Liver (tissue), 9 donors: ENCODE results near the gene TMEM45A. TPM values are rescaled to one million over a fixed set of nuclear protein-coding genes. Genes with fewer than 3 reads are reported as not detected.
"Not testable (repeated sequence)": the region's sequence is repeated elsewhere in the genome, so short reads cannot be mapped to it uniquely, and the experiment has no call there.

Source experiments
- DNase-seq: peaks from one replicate; pipeline ENCODE4 v3.0.0-alpha.2; 2017; ENCODE audit warnings: low spot score
- H3K27ac ChIP-seq, 2 donors: one replicate each; pipeline ENCODE4 v1.7.0; 2013; ENCODE audit warnings: inconsistent platforms in 2 of 2, low read length in 2 of 2, control low read depth in 1 of 2, low read depth in 1 of 2, mild to moderate bottlenecking in 1 of 2
- H3K27me3 ChIP-seq, 4 donors: one replicate each; pipeline versions ENCODE4 v1.6.1 to v1.7.0; 2013; ENCODE audit warnings: low read length in 3 of 4, inconsistent platforms in 1 of 4, mild to moderate bottlenecking in 1 of 4, moderate library complexity in 1 of 4; ENCODE audit not compliant: control insufficient read depth in 4 of 4, insufficient read depth in 4 of 4
- H3K36me3 ChIP-seq, 4 donors: one replicate each; pipeline versions ENCODE4 v1.6.1 to v1.7.0; 2013; ENCODE audit warnings: low read length in 3 of 4, mild to moderate bottlenecking in 3 of 4, low read depth in 1 of 4, moderate library complexity in 1 of 4; ENCODE audit not compliant: control insufficient read depth in 4 of 4, insufficient read depth in 3 of 4
- H3K4me1 ChIP-seq, 4 donors: one replicate each; pipeline versions ENCODE4 v1.6.1 to v1.7.0; 2013; ENCODE audit warnings: low read length in 3 of 4, mild to moderate bottlenecking in 3 of 4, moderate library complexity in 1 of 4; ENCODE audit not compliant: control insufficient read depth in 4 of 4, insufficient read depth in 4 of 4
- H3K4me3 ChIP-seq, 3 donors: one replicate each; pipeline versions ENCODE4 v1.6.1 to v1.7.0; 2013; ENCODE audit warnings: low read length in 3 of 3, control low read depth in 1 of 3, low read depth in 1 of 3, mild to moderate bottlenecking in 1 of 3
- H3K9ac ChIP-seq, 2 donors: one replicate each; pipeline ENCODE4 v1.7.0; 2013; ENCODE audit warnings: low read length in 2 of 2, mild to moderate bottlenecking in 2 of 2, moderate library complexity in 2 of 2, control low read depth in 1 of 2, low read depth in 1 of 2
- H3K9me3 ChIP-seq, 4 donors: one replicate each; pipeline versions ENCODE4 v1.6.1 to v1.7.0; 2013; ENCODE audit warnings: low read length in 3 of 4; ENCODE audit not compliant: control insufficient read depth in 4 of 4
- EGR1 ChIP-seq, 2 donors: IDR thresholded peaks; 2 replicates each; pipeline ENCODE4 v1.6.1; 2016 to 2018; ENCODE audit warnings: antibody characterized with exemption in 2 of 2, low read depth in 2 of 2
- FOXA1 ChIP-seq: IDR thresholded peaks from 2 replicates; pipeline ENCODE4 v1.6.1; 2016; ENCODE audit warnings: antibody characterized with exemption
- FOXA2 ChIP-seq: IDR thresholded peaks from 2 replicates; pipeline ENCODE4 v1.6.1; 2016; ENCODE audit warnings: antibody characterized with exemption
- GABPA ChIP-seq, 2 donors: IDR thresholded peaks in 1 of 2; conservative IDR thresholded peaks in 1 of 2; 2 replicates each; pipeline ENCODE4 v1.6.1; 2016; ENCODE audit warnings: antibody characterized with exemption in 2 of 2, mild to moderate bottlenecking in 1 of 2, moderate library complexity in 1 of 2
- HNF4A ChIP-seq, 2 donors: conservative IDR thresholded peaks; 2 replicates each; pipeline ENCODE4 v1.6.1; 2016; ENCODE audit warnings: antibody characterized with exemption in 2 of 2, mild to moderate bottlenecking in 2 of 2
- HNF4G ChIP-seq: IDR thresholded peaks from 2 replicates; pipeline ENCODE4 v1.6.1; 2016; ENCODE audit warnings: antibody characterized with exemption
- JUND ChIP-seq, 2 donors: IDR thresholded peaks; 2 replicates each; pipeline ENCODE4 v1.6.1; 2016; ENCODE audit warnings: antibody characterized with exemption in 2 of 2
- NR2F2 ChIP-seq: IDR thresholded peaks from 2 replicates; pipeline ENCODE4 v1.6.1; 2016; ENCODE audit warnings: antibody characterized with exemption
- RAD21 ChIP-seq, 2 donors: IDR thresholded peaks; 2 replicates each; pipeline ENCODE4 v1.6.1; 2016; ENCODE audit warnings: antibody characterized with exemption in 2 of 2, mild to moderate bottlenecking in 2 of 2
- RXRA ChIP-seq, 2 donors: IDR thresholded peaks; 2 replicates each; pipeline ENCODE4 v1.6.1; 2017 to 2018; ENCODE audit warnings: antibody characterized with exemption in 2 of 2, mild to moderate bottlenecking in 1 of 2
- SP1 ChIP-seq: IDR thresholded peaks from 2 replicates; pipeline ENCODE4 v1.6.1; 2018; ENCODE audit warnings: antibody characterized with exemption, mild to moderate bottlenecking
- TAF1 ChIP-seq: conservative IDR thresholded peaks from 2 replicates; pipeline ENCODE4 v1.6.1; 2016; ENCODE audit warnings: antibody characterized with exemption, mild to moderate bottlenecking
- YY1 ChIP-seq: IDR thresholded peaks from 2 replicates; pipeline ENCODE4 v1.6.1; 2016; ENCODE audit warnings: antibody characterized with exemption, mild to moderate bottlenecking
- WGBS: extraction: QIAGEN DNeasy Blood & Tissue Kit; methylation state at CpG from one replicate; pipeline ENCODE4 v1.1.7; 2013; 5-methylcytosine and 5-hydroxymethylcytosine counted together
- polyA plus RNA-seq, 2 donors: library from polyadenylated mRNA; stranded (reverse) in 1 of 2; unstranded in 1 of 2; fragments of 200-250 nt in 1 of 2; fragments of >200 nt in 1 of 2; fragmentation: Nextera tagmentation in 1 of 2; extraction: Ambion mirVana in 1 of 2; gene quantifications; one replicate each; pipeline versions ENCODE4 v1.2.1 to v1.2.3, GENCODE V29; 2013 to 2015
- total RNA-seq, 2 donors: library from RNA; depleted of rRNA; stranded (reverse); fragments of >200 nt; gene quantifications; one replicate each; pipeline ENCODE4 v1.2.3, GENCODE V29; 2014
- TF ChIP-seq, protein P1 (sequence below): fragments of 150-350 bp; IDR thresholded peaks from 2 replicates; pipeline ENCODE4 v1.5.1; 2017; ENCODE audit warnings: improper control_type of control experiment, low read depth, low read length; ENCODE audit not compliant: missing input control
- TF ChIP-seq, protein P2 (sequence below): IDR thresholded peaks from 2 replicates; pipeline ENCODE4 v1.6.1; 2016; ENCODE audit warnings: antibody characterized with exemption, mild to moderate bottlenecking
- TF ChIP-seq, protein P3 (sequence below): IDR thresholded peaks from 2 replicates; pipeline ENCODE4 v1.6.1; 2016; ENCODE audit warnings: antibody characterized with exemption
- TF ChIP-seq, protein P4 (sequence below): IDR thresholded peaks from 2 replicates; pipeline ENCODE4 v1.6.1; 2016; ENCODE audit warnings: antibody characterized with exemption
- TF ChIP-seq, protein P5 (sequence below): IDR thresholded peaks from 2 replicates; pipeline ENCODE4 v1.6.1; 2016; ENCODE audit warnings: antibody characterized with exemption
- donor health status: healthy.
- donor health status: healthy.
- donor health status: healthy.
- donor health status: healthy.
- donor health status: healthy.

The TMEM45A gene
- total and polyA plus RNA-seq, 4 donors = 7.1 to 65.8 (median 45.1) TPM

DNA sequence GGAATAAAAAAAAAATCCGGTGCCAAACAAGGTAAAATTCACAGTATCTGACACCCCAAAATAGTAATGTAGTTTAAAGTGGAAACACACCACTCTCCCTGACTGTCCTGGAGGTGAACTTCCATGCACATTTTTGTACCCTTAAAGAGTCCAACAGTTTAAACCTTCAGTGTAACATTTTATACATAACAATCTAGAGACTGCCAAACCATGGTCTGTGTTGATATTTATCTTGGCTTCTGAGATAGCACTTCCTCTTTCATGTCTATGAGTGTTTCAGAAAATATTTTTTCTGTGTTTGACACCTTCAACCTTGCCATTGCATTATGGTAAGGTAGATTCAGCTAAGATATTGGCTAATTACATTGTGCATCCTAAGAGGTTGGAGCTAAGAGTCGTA is 13.9 kb downstream of the TMEM45A start:
- Histone ChIP-seq H3K4me1 (peaks cover 0 to 12% (median 7%) of the 10 kb centered on the region in 4 donors), H3K27ac (peak overlapping the region; percentile 38 to 83), H3K9ac (no peak overlapping the region), H3K4me3 (no peak overlapping the region), H3K27me3 (no peaks in the 10 kb centered on the region), H3K9me3 (no peaks in the 10 kb centered on the region), H3K36me3 (no peaks in the 10 kb centered on the region)
- TF ChIP-seq HNF4A (conservative IDR thresholded peaks at IDR 0.05) (peak; percentile 31 to 58), RAD21 (IDR thresholded peaks at IDR 0.05) (no peak), SP1 (no peak), EGR1 (IDR thresholded peaks at IDR 0.05; ENCODE audit: low read depth in 2 of 2) (no peak), NR2F2 (no peak), GABPA (IDR thresholded peaks at IDR 0.05 in 1 of 2, conservative IDR thresholded peaks at IDR 0.05 in 1 of 2) (no peak), HNF4G (no peak), TAF1 (no peak), JUND (IDR thresholded peaks at IDR 0.05) (no peak), FOXA2 (peak; percentile 35), YY1 (peak; percentile 36), FOXA1 (no peak), RXRA (IDR thresholded peaks at IDR 0.05) (peak in 1 of 2 donors; percentile 61)
- TF ChIP-seq, protein P1, sequence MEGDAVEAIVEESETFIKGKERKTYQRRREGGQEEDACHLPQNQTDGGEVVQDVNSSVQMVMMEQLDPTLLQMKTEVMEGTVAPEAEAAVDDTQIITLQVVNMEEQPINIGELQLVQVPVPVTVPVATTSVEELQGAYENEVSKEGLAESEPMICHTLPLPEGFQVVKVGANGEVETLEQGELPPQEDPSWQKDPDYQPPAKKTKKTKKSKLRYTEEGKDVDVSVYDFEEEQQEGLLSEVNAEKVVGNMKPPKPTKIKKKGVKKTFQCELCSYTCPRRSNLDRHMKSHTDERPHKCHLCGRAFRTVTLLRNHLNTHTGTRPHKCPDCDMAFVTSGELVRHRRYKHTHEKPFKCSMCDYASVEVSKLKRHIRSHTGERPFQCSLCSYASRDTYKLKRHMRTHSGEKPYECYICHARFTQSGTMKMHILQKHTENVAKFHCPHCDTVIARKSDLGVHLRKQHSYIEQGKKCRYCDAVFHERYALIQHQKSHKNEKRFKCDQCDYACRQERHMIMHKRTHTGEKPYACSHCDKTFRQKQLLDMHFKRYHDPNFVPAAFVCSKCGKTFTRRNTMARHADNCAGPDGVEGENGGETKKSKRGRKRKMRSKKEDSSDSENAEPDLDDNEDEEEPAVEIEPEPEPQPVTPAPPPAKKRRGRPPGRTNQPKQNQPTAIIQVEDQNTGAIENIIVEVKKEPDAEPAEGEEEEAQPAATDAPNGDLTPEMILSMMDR = no peak
- TF ChIP-seq, protein P2, sequence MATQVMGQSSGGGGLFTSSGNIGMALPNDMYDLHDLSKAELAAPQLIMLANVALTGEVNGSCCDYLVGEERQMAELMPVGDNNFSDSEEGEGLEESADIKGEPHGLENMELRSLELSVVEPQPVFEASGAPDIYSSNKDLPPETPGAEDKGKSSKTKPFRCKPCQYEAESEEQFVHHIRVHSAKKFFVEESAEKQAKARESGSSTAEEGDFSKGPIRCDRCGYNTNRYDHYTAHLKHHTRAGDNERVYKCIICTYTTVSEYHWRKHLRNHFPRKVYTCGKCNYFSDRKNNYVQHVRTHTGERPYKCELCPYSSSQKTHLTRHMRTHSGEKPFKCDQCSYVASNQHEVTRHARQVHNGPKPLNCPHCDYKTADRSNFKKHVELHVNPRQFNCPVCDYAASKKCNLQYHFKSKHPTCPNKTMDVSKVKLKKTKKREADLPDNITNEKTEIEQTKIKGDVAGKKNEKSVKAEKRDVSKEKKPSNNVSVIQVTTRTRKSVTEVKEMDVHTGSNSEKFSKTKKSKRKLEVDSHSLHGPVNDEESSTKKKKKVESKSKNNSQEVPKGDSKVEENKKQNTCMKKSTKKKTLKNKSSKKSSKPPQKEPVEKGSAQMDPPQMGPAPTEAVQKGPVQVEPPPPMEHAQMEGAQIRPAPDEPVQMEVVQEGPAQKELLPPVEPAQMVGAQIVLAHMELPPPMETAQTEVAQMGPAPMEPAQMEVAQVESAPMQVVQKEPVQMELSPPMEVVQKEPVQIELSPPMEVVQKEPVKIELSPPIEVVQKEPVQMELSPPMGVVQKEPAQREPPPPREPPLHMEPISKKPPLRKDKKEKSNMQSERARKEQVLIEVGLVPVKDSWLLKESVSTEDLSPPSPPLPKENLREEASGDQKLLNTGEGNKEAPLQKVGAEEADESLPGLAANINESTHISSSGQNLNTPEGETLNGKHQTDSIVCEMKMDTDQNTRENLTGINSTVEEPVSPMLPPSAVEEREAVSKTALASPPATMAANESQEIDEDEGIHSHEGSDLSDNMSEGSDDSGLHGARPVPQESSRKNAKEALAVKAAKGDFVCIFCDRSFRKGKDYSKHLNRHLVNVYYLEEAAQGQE = no peak
- TF ChIP-seq, protein P3, sequence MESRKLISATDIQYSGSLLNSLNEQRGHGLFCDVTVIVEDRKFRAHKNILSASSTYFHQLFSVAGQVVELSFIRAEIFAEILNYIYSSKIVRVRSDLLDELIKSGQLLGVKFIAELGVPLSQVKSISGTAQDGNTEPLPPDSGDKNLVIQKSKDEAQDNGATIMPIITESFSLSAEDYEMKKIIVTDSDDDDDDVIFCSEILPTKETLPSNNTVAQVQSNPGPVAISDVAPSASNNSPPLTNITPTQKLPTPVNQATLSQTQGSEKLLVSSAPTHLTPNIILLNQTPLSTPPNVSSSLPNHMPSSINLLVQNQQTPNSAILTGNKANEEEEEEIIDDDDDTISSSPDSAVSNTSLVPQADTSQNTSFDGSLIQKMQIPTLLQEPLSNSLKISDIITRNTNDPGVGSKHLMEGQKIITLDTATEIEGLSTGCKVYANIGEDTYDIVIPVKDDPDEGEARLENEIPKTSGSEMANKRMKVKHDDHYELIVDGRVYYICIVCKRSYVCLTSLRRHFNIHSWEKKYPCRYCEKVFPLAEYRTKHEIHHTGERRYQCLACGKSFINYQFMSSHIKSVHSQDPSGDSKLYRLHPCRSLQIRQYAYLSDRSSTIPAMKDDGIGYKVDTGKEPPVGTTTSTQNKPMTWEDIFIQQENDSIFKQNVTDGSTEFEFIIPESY = no peak
- TF ChIP-seq, protein P4, sequence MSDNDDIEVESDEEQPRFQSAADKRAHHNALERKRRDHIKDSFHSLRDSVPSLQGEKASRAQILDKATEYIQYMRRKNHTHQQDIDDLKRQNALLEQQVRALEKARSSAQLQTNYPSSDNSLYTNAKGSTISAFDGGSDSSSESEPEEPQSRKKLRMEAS = no peak
- TF ChIP-seq, protein P5, sequence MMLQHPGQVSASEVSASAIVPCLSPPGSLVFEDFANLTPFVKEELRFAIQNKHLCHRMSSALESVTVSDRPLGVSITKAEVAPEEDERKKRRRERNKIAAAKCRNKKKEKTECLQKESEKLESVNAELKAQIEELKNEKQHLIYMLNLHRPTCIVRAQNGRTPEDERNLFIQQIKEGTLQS = no peak
- 71% methylated on average over 2 of the region's 2 CpGs for WGBS
- no peak for DNase-seq

DNA sequence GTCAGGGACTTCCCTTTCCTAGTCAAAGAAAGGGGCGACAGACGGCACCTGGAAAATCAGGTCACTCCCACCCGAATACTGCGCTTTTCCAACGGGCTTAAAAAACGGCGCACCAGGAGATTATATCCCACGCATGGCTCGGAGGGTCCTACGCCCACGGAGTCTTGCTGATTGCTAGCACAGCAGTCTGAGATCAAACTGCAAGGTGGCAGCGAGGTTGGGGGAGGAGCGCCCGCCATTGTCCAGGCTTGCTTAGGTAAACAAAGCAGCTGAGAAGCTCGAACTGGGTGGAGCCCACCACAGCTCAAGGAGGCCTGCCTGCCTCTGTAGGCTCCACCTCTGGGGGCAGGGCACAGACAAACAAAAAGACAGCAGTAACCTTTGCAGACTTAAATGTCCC is 17.4 kb downstream of the TMEM45A start:
- H3K36me3 ChIP-seq, H3K27ac ChIP-seq, DNase-seq, H3K9ac ChIP-seq, H3K9me3 ChIP-seq, H3K27me3 ChIP-seq, H3K4me3 ChIP-seq, H3K4me1 ChIP-seq: not testable (repeated sequence)
- 94% methylated on average over 15 of the region's 15 CpGs for WGBS
